ENCODE measurements around the gene ABCC11. TPM values are rescaled to one million over a fixed set of nuclear protein-coding genes. Genes with fewer than 3 reads are reported as not detected.
A peak's percentile ranks its signal among the peaks of the same experiment; 100 is the strongest.
"Not testable (repeated sequence)": the region's sequence is repeated elsewhere in the genome, so short reads cannot be mapped to it uniquely, and the experiment has no call there.

The ABCC11 gene
- total RNA-seq, 1 experiment from 2014 or later = 0.61 TPM

DNA sequence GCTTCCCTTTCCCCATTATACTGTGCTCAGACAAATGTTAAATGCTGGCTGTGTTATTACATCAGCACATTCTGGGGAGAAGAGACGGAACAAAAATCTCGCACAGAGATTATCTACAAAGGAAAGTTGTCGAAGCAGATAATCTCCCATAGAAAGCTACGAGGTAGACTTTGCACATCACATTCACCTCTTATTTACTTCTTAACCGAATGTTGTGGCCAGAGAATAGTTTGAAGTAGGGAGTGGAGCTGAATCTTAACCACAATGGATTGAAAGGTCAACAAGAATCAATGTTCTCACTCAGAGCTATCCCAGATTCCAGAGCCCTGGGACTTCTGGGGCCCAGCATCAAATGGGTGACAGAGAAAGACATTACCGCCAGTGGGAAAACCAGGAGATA is 31.6 kb downstream of the ABCC11 start:
- in situ Hi-C loops (cut with HindIII; ENCODE audit: low pct_unique_long_range_greater_than_20kb, low sequenced_read_pairs) = no loop called here
- no peak for DNase-seq (ENCODE audit: low read depth)

DNA sequence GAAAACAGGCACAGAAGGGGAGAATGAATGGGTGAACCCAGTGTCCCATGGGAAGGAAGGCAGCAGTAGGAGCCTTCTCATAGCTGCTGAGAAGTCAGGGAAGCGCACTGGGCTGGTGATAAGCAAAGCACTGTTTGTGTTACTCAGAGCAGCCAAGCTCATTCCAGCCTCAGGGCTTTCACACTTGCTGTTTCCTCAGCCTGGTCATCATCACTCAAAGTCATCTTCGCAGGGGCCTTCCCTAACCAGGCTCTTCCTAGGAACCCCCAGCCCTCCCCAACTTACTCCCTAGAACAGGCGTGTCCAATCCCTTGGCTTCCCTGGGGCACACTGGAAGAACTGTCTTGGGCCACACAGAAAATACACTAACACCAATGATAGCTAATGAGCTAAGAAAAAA is 35.3 kb downstream of the ABCC11 start:
- no peak for DNase-seq (ENCODE audit: low read depth)
- in situ Hi-C loops (cut with HindIII; ENCODE audit: low pct_unique_long_range_greater_than_20kb, low sequenced_read_pairs) = no loop called here

DNA sequence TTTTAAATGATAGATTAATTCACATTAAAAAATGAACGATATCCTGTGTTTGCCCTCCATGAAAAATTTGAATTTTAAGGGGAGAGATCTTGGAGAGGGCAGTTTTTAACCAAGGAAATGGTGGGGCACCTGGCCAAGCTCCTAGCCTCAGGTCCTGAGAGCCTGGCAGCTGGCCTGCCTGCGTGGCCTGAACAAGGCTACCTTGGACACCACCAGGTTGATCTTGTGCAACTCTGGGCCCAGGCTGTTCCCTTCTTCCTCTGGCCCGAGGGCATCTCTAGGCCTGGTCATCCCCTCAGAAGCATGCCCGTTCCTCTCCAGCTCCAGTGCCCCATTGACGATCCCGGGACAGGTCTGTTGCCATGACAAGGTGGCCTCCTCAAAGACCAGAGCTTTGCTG is 36.6 kb downstream of the ABCC11 start:
- in situ Hi-C loops (cut with HindIII; ENCODE audit: low pct_unique_long_range_greater_than_20kb, low sequenced_read_pairs) = no loop called here
- no peak for DNase-seq (ENCODE audit: low read depth)

DNA sequence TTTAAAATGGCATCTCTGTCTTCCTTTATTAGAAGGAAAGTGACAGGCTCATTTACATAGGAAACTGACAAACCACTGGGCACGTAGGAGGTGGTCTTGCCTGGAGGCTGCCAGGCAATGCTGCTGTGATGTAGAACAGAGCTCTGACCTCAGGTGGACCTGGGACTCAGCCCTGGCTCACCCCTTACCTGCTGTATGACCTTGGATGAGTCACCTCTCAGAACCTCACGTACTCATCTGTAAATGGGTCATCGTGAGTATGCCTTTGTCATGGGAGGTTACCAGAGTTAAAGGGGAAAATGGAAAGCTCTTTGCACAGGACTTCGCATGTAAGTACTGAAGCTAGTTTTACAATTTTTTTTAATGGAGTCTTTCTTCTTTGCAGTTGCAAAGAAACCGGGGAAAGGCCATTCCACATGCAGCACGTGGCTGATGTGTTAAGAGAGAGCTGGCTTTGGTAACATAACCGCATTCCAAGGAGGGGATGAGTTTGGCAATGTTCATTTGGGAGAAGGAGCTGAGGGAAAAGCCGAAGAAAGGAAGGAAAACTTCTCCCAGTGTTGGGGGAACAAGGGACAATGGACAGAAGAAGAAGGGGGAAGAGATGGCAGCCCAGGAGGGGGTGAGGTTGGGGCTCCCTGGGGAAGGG is 40.6 kb downstream of the ABCC11 start:
- in situ Hi-C loops (cut with HindIII; ENCODE audit: low pct_unique_long_range_greater_than_20kb, low sequenced_read_pairs) = no loop called here
- no peak for DNase-seq (ENCODE audit: low read depth)

DNA sequence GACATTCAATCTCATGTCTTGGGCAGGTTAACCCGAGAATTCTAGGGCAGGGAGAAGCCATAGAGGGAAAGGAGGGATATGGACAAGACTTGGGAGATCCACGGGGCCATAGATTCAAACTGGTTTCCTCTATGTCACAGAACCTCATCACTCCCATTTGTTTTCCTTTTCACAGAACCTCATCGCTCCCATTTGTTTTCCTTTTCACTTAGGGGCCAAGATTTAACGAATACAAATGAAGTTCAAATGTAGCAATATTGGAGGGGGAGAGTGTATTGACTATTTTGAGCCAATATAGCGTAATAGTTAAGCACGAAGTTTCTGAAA is 42.6 kb downstream of the ABCC11 start:
- DNase-seq (ENCODE audit: low read depth) = no peak
- in situ Hi-C loops (cut with HindIII; ENCODE audit: low pct_unique_long_range_greater_than_20kb, low sequenced_read_pairs) = no loop called here

DNA sequence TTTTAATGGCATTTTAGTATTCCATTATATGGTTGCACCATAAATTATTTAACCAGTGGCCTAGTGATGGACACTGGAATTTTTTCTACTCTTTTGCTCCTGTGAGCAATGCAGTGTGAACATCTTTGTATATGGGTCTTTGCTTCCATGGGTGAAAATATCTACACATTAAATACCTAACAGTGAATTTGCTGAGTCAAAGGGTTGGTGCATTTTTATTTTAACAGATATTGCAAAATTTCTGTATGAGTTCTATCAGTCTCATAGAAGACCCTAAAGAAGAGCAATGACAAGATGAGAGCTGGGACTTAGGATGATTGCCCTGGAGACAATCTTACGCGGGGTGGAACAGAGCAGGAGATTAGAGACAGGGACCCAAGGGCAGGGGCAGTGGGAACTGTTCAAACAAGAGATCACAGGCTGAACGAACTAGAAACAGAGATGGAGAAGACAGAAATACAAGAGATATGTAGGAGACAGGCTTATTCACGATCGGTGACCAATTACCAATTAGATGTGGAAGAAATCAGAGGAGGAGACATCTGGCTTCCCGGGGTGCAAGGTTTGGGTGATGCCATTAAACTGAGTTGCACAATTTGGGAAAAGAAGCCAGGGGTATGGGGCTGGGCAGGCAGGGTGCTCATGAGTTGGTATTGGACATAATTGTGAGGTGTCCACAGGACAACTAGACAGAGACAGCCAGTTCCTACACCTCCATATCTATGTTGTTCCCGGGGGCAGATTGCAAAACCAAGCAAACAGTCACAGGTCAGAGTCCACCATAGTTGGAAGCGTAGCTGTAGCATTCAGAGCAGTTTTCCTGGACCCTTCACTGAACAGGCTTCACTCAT is 43.1 kb downstream of the ABCC11 start:
- no peak for DNase-seq (ENCODE audit: low read depth)
- in situ Hi-C loops (cut with HindIII; ENCODE audit: low pct_unique_long_range_greater_than_20kb, low sequenced_read_pairs) = no loop called here

DNA sequence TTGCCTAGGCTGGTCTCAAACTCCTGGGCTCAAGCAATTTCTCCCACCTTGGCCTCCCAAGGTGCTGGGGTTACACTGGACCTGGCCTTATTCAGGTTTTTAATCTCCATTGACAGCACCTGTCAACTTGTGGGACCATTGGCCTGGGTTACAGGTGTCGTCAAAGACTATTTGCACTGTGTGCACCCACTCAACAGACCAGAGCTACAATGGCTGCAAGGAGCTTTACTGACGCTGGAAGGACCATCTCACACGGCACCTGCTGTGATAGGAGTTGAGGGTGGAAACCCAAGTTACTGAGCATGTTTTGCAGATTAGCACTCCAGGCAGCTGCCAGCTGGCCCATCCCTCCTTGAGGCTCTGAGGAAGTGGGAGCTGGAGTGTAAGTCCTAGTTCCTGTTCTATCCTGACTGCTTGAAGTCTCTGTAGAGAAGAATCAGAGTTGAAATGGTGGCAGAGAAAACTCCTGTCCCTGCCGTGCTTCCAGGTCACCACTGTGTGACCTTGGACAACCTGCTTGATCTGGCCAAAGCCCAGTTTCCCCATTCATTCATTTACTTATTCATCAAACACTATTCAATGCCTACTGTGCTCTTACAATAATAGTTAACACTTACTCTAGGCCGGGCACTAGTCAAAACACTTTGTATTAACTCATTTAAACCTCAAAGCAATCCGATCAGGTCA is 45.7 kb downstream of the ABCC11 start:
- in situ Hi-C loops (cut with HindIII; ENCODE audit: low pct_unique_long_range_greater_than_20kb, low sequenced_read_pairs) = no loop called here
- DNase-seq (ENCODE audit: low read depth) = no peak

DNA sequence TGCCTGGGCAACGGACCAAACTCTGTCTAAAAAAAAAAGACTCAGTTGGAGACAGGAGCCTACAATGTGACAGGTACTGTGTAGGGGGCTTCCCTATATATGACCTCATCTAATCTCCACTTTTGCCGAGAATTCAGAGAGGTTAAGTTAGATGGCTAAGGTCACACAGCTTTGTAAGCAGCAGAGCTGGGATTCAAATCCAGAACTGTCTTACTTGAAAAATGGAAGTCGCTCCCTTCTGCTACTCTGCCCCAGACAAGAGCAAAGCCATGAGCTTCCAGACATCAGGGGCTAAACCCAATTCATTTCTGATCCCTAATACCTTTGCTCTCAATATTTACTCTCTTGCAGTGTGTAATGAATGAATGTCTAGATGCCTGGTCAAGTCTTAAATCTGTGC is 50.0 kb downstream of the ABCC11 start:
- in situ Hi-C loops (cut with HindIII; ENCODE audit: low pct_unique_long_range_greater_than_20kb, low sequenced_read_pairs) = no loop called here
- no peak for DNase-seq (ENCODE audit: low read depth)

DNA sequence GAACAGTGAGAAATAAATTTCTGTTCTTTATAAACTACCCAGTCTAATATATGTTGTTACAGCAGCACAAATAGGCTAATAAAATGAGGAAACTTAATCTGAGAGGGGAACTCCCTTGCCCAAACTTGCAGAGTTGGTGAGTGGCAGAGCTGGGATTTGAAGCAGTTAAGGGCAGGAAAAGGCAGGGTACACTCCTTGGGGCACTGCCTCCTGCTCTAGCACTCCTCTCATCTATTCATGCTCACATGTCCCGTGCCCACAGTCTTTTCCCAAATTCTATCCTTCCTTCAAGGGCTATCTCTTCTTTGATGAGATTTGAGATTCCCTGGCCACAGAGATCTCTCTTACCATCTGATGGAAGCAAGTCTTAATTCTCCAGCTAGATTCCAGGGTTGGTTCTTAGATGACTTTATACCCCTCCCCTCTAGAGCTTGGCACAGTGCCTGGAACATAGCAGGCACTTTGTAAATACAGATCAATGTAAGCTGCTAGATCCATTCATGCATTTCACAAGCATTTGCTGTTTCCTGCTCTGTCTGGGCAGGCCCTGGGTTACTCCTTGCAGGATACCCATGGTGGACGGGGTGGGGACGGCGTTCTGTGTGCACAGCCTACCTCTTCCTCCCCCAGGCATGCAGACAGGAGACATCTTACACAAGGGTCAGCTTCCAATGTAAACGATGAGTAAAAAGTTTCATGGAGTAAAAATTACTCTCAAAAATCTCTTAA is 52.3 kb downstream of the ABCC11 start:
- DNase-seq (ENCODE audit: low read depth) = peak; percentile 18
- in situ Hi-C loops (cut with HindIII; ENCODE audit: low pct_unique_long_range_greater_than_20kb, low sequenced_read_pairs) = no loop called here

DNA sequence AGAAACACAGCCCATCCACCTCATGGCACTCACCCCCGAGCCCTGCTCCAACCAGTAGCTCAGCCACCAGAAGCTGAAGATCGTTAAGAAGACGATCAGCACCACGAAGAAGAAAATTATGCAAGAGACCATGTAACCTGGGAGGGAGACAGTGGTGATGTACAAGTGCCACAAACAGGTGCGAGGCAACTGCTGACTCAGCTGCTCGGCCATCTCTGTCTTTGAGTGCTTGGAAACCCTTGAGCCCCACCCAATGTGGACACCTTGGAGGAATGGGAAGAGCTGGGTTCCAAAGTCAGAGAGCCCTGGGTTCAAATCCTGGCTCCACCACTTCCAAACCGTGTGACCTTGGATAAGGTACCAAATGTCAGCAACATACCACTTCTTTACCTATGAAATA is 53.5 kb downstream of the ABCC11 start:
- in situ Hi-C loops (cut with HindIII; ENCODE audit: low pct_unique_long_range_greater_than_20kb, low sequenced_read_pairs) = no loop called here
- DNase-seq (ENCODE audit: low read depth) = no peak

DNA sequence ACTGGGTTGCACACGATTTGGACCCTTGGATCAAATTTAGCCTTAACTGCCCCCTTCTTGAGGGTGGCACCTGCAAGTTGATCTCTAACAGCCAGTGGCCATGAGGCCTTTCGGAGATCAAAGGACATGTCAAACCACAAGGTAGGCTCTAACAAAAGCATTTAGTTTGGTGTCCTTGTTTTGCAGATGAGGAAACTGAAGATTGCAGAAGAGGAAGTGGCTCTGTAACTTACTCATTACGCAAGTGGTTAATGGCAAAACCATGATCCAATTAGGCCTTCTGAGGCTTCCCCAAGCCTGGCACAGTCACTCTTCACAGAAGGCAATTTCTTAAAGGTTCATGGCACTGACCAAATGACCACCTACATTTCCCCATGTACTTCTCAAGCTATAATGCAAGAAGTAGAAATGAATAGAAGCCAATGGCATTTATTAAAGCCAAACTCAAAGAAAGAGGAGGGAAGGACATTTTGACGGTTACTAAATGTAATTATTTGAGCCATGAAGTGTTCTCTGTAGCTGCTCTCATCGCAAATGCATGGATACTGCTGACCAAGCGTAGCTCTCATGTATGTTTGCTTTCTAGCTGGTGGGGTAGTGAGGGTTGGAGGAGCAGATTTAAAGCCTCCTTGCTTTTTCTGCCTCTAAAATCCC is 58.8 kb downstream of the ABCC11 start:
- DNase-seq (ENCODE audit: low read depth) = no peak
- in situ Hi-C loops (cut with HindIII; ENCODE audit: low pct_unique_long_range_greater_than_20kb, low sequenced_read_pairs) = no loop called here

DNA sequence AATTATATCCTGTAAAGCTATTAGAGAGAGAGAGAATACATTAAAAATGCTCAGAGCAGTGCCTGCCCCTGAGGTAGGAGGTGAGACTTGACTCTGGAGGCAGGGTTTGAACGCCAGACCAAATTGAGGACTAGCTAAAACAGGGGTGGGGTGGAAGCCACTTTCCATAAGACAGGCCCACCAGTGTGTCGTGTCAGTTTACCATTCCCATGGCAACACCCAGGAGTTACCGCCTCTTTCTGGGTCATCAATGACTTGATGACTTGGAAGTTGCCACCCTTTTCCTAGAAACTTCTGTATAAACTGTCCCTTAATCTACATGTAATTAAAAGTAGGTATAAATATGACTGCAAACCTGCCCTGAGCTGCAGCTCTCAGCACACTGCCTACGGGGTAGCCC is 59.6 kb downstream of the ABCC11 start:
- in situ Hi-C loops (cut with HindIII; ENCODE audit: low pct_unique_long_range_greater_than_20kb, low sequenced_read_pairs) = no loop called here

DNA sequence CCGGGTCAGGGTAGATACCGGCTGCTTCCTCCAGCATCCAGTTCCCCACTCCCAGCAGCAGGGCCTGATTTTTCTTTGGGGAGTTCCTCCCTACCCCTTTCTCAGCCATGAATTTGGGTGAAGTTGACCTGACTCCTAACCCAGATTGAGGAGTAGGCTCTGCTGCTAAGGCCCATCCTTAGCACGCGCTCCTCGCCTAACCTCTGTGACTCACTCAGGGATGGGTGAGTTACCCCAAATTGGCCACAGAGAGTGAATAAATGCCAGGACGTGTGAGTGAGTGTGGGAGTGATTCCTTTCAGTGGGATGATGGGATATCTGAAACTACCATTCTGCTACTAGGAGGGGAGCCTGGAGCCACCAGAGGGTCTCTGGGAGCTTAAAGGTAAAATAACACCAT is 62.7 kb downstream of the ABCC11 start:
- no peak for DNase-seq (ENCODE audit: low read depth)
- in situ Hi-C loops (cut with HindIII; ENCODE audit: low pct_unique_long_range_greater_than_20kb, low sequenced_read_pairs) = no loop called here

More for the DNA sequence above, 59.6 kb downstream of the ABCC11 start:
- no peak for DNase-seq (ENCODE audit: low read depth)

DNA sequence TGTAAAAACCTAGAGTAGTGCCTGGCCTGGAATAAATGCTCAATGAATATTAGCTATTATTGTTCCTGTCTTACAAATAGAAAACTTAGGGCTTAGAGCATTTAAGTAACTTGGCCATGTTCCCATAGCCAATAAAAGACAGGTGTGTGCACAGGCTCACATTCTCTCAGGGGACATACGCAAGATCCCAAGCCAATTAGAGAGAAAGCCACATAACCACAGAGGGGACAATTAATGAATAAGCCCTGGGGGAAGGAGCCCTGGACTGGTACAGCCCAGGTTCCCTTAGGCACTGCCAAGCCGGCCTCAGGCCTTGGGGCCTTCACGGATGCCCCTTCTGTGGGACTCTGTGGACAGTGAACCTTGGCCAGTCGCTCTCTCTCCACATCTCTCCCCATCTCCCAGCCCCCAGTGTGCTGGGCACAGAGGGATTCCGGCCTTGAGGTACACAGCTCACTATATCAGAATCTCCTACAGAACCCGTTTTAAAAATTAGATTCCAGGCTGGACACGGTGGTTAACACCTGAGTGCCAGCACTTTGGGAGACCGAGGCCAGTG is 64.3 kb downstream of the ABCC11 start:
- DNase-seq (ENCODE audit: low read depth) = no peak
- in situ Hi-C loops (cut with HindIII; ENCODE audit: low pct_unique_long_range_greater_than_20kb, low sequenced_read_pairs) = no loop called here

DNA sequence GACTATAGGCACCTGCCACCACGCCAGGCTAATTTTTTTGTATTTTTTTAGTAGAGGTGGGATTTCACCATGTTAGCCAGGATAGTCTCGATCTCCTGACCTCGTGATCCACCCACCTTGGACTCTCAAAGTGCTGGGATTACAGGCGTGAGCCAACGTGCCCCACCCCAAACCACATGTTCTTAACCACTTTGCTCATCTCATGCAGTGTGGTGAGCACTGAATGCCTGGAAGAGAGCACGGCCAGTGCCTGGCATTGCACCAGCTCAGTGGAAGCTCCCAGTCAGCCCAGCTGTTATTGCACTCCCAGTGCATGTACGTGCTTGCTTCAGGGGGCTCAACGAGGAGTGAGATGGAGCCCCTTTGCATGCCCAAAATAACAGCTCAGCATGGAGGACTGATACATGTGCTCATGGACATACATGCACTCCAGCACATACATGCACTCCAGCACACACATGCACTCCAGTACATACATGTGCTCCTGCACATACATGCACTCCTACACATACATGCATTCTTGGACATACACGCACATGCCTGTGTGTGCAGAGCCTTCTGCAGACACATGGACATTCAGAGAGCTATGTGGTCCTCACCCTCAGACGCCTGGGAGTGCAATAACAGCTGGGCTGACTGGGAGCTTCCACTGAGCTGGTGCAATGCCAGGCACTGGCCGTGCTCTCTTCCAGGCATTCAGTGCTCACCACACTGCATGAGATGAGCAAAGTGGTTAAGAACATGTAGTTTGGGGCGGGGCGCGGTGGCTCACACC is 65.4 kb downstream of the ABCC11 start:
- DNase-seq (ENCODE audit: low read depth); in situ Hi-C loops (cut with HindIII; ENCODE audit: low pct_unique_long_range_greater_than_20kb, low sequenced_read_pairs): not testable (repeated sequence)

DNA sequence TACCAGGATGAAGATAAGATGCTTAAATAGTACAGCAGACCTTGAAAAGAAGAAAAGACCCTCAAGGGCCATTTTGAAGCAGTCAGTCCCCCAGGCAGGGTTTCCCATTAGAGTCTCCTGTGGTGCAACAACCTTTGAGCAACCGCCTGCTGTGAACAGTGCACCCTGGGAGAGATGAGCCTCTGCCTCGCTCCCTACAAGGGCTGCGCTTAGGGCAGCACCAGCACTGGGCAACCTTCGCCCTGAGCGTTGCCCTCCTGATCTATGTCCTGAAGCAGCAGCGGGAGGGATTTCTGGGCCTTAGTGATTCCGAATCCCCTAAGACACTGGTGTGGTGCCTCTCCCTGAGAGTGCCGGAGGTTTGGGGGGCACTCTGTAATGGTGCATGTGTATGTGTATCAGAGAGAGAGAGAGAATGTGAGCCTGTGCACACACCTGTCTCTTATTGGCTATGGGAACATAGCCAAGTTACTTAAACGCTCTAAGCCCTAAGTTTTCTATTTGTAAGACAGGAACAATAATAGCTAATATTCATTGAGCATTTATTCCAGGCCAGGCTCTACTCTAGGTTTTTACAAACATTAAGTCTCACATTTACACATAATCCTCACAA is 66.4 kb downstream of the ABCC11 start:
- in situ Hi-C loops (cut with HindIII; ENCODE audit: low pct_unique_long_range_greater_than_20kb, low sequenced_read_pairs) = no loop called here
- DNase-seq (ENCODE audit: low read depth) = no peak

Data from Caki2 (cell line).